Measurements from ENCODE around the gene RNF17. TPM values are rescaled to one million over a fixed set of nuclear protein-coding genes. Genes with fewer than 3 reads are reported as not detected.

Gene RNF17
- total RNA-seq, 1 experiment from 2014 or later = not detected

DNA sequence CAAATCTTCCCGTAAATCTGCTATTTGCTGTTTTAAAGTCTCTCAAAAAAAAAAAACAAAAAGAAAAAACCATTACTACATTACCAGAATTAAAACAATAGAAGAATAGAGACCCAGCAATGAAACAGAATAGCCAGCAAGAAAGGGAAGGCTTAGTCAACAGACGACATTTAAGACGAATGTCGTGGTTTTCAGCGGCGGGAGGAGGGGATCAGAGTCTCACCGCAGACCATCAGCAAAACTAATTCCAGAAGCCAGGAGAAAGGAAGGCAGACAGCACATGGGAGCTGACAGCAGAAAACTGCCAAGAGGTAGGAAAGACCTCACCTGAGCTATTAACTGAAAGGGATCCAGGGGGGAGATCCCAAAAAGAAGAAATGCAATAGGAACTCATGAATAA is 128.9 kb downstream of the RNF17 start:
- Mint-ChIP-seq H3K27me3 (ENCODE audit: insufficient read depth, unreplicated experiment) (no peaks in the 10 kb centered on the region), H3K9me3 (ENCODE audit: unreplicated experiment) (no peaks in the 10 kb centered on the region), H3K27ac (ENCODE audit: low read depth, unreplicated experiment) (no peak overlapping the region), H3K36me3 (ENCODE audit: insufficient read depth, unreplicated experiment) (peaks cover 13% of the 10 kb centered on the region), H3K4me1 (ENCODE audit: insufficient read depth, unreplicated experiment) (no peaks in the 10 kb centered on the region), H3K4me3 (ENCODE audit: unreplicated experiment) (no peak overlapping the region)
- no TSS peak for BruUV-seq (replicated peaks)
- CTCF ChIA-PET = interaction anchor here (1.1 kb wide), 1 partner anchor 75 kb away, joined by 3 read pairs; no protein-coding TSS in a partner anchor
- intact Hi-C loops (cut with micrococcal nuclease) = no loop called here
- DNase-seq (ENCODE audit: unreplicated experiment) = no peak
- POLR2A ChIA-PET = no interaction called here
- TF ChIP-seq, protein P1, sequence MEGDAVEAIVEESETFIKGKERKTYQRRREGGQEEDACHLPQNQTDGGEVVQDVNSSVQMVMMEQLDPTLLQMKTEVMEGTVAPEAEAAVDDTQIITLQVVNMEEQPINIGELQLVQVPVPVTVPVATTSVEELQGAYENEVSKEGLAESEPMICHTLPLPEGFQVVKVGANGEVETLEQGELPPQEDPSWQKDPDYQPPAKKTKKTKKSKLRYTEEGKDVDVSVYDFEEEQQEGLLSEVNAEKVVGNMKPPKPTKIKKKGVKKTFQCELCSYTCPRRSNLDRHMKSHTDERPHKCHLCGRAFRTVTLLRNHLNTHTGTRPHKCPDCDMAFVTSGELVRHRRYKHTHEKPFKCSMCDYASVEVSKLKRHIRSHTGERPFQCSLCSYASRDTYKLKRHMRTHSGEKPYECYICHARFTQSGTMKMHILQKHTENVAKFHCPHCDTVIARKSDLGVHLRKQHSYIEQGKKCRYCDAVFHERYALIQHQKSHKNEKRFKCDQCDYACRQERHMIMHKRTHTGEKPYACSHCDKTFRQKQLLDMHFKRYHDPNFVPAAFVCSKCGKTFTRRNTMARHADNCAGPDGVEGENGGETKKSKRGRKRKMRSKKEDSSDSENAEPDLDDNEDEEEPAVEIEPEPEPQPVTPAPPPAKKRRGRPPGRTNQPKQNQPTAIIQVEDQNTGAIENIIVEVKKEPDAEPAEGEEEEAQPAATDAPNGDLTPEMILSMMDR (IDR thresholded peaks at IDR 0.05; ENCODE audit: unreplicated experiment) = no peak

DNA sequence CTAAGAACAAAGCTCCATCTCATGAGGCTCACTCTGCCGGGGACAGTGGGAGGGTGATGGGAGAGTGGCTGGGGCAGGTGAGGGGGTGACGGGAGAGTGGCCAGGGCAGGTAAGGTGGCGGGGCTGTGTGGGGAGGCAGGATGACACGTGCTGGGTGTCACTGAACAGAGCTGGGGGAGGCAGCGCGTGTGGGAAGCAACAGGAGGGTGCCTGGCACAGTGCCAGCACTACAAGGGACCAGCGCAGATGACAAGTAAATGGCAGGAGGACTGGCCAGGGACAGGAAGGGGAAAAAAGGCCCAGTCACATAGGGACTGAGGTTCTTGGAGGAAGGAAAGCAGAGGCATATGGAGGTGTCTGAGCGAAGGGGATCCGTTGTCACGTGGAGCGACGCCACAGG is 129.9 kb downstream of the RNF17 start:
- TF ChIP-seq, protein P1 (IDR thresholded peaks at IDR 0.05; ENCODE audit: unreplicated experiment) = no peak
- no peaks in the 10 kb centered on the region for H3K9me3 Mint-ChIP-seq (ENCODE audit: unreplicated experiment)
- no peak for DNase-seq (ENCODE audit: unreplicated experiment)
- CTCF ChIA-PET = no interaction called here
- no peak overlapping the region for H3K27ac Mint-ChIP-seq (ENCODE audit: low read depth, unreplicated experiment)
- no peaks in the 10 kb centered on the region for H3K27me3 Mint-ChIP-seq (ENCODE audit: insufficient read depth, unreplicated experiment)
- H3K36me3 Mint-ChIP-seq (ENCODE audit: insufficient read depth, unreplicated experiment) = peaks cover 19% of the 10 kb centered on the region
- BruUV-seq (replicated peaks) = no TSS peak
- intact Hi-C loops (cut with micrococcal nuclease) = no loop called here
- POLR2A ChIA-PET = no interaction called here
- no peak overlapping the region for H3K4me3 Mint-ChIP-seq (ENCODE audit: unreplicated experiment)
- H3K4me1 Mint-ChIP-seq (ENCODE audit: insufficient read depth, unreplicated experiment) = no peaks in the 10 kb centered on the region

DNA sequence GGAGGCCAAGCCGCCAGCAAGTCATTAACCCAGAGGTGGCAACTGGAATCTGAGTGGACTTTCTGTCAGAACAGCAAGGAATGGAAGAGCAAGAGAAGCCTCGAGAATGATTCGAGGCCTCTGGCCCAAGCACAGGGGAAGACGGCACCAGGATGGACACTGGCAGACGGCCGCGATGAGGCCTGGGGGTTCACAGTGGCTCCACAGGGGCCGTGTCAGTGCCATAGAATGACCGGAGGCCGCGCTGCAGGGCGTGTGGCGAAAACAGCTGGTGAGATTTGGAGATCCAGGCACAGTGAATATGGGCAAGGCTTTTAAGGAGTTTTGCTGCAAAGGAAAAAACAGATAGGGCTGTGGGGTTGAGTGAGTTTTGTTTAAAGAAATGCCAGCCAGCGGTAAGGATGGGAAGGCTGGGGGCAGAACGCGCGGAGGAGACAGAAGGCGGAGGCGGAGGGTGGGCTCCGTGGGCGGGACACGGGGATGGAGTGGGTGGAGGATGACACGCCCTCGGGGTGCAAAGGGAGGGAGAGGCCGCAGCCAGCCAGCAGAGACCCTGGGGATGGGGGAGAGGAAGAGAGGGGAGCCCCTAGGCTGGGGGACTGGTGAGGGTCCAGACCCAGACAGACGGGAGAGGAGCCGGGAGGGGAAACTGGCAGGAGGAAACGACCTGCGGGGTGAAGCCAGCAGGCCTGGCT is 130.5 kb downstream of the RNF17 start:
- Mint-ChIP-seq H3K36me3 (ENCODE audit: insufficient read depth, unreplicated experiment) (peaks cover 19% of the 10 kb centered on the region), H3K4me1 (ENCODE audit: insufficient read depth, unreplicated experiment) (no peaks in the 10 kb centered on the region), H3K9me3 (ENCODE audit: unreplicated experiment) (no peaks in the 10 kb centered on the region), H3K4me3 (ENCODE audit: unreplicated experiment) (no peak overlapping the region), H3K27ac (ENCODE audit: low read depth, unreplicated experiment) (no peak overlapping the region), H3K27me3 (ENCODE audit: insufficient read depth, unreplicated experiment) (no peaks in the 10 kb centered on the region)
- TF ChIP-seq, protein P1 (IDR thresholded peaks at IDR 0.05; ENCODE audit: unreplicated experiment) = no peak
- ChIA-PET CTCF (no interaction called here), POLR2A (no interaction called here)
- BruUV-seq (replicated peaks) = no TSS peak
- intact Hi-C loops (cut with micrococcal nuclease) = no loop called here
- DNase-seq (ENCODE audit: unreplicated experiment) = no peak

DNA sequence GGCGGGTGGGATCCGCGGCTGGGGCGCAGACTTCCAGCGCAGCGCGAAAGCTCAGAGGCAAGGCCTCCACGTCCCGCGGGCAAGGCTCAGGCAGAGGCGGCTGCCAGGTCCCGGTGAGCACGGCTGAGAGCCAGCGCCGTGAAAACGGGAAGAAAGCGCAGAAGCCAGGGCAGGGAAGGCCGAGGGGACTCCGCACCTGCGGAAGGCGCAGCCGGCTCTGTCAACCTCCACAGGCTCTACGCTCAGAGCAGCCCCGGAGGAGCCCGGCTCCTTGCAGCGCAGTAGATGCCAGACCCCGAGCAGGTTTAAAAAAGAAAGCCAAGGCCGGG is 131.0 kb downstream of the RNF17 start:
- intact Hi-C loops (cut with micrococcal nuclease) = no loop called here
- no peaks in the 10 kb centered on the region for H3K4me1 Mint-ChIP-seq (ENCODE audit: insufficient read depth, unreplicated experiment)
- no peaks in the 10 kb centered on the region for H3K9me3 Mint-ChIP-seq (ENCODE audit: unreplicated experiment)
- no TSS peak for BruUV-seq (replicated peaks)
- H3K27me3 Mint-ChIP-seq (ENCODE audit: insufficient read depth, unreplicated experiment) = no peaks in the 10 kb centered on the region
- H3K4me3 Mint-ChIP-seq (ENCODE audit: unreplicated experiment) = no peak overlapping the region
- no peak for DNase-seq (ENCODE audit: unreplicated experiment)
- POLR2A ChIA-PET = no interaction called here
- TF ChIP-seq, protein P1 (IDR thresholded peaks at IDR 0.05; ENCODE audit: unreplicated experiment) = no peak
- peaks cover 19% of the 10 kb centered on the region for H3K36me3 Mint-ChIP-seq (ENCODE audit: insufficient read depth, unreplicated experiment)
- no peak overlapping the region for H3K27ac Mint-ChIP-seq (ENCODE audit: low read depth, unreplicated experiment)
- CTCF ChIA-PET = no interaction called here

All from MCF 10A (cell line).